DMS53 treated with DMSO at 0.1 percent for 48 hours (cell line): ENCODE results near the gene OR2G6.
"Not testable (repeated sequence)": the region's sequence is repeated elsewhere in the genome, so short reads cannot be mapped to it uniquely, and the experiment has no call there.

Experiments
- DNase-seq: peaks from one replicate; lab custom pipeline; 2025; ENCODE audit not compliant: unreplicated experiment; lab: John Stamatoyannopoulos, UW

OR2G6 gene

DNA sequence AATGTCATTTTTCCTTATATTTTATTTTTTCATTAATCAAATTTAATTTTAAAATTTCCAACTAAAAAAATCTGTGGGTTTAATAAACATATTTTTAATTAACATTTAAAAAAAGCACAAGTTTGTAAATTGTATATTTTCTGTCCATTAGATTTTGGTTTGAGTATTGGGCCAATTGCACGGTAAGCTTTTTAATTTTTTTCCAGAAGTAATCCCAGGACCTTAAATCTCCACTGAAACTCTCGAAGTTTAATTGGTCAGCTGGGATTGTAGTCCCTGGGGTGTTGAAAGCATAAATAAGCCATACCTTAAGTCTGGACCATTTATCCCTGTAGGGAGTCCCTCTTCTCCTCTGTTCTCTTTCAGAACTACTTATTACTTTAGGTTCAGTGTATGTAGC lies at the start of gene OR2G6:
Gene OR2G6, plus strand, starts transcription at position 301 of the 400 bp plus-strand sequence. CDS start 13,574 bp downstream, outside the sequence.
- not testable (repeated sequence) for DNase-seq

GRCh38 chr1:248459117-248459516 lies 48.8 kb upstream of the OR2G6 start:
- DNase-seq = not testable (repeated sequence)

- no peak for DNase-seq
These were observed 36.7 kb upstream of the OR2G6 start for GRCh38 chr1:248471154-248471553.

DNA sequence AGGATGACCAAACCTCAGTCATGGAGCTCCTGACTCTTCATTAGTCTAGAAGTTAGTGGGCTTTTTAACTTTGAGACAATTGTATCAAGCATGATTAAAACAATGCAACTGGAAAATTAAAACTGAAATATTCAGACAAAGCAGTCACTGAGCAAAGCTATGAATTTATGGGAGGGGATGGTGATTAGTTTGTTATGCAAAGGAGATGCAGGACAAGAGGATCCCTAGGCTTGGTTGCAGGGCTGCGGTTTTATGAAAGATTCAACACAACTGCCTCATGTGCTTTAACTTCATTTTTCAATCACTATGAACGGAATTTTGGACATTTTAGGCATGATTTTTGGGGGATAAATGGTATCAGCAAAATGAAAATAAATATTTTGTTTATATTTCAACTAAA lies 35.8 kb upstream of the OR2G6 start:
- not testable (repeated sequence) for DNase-seq

DNA sequence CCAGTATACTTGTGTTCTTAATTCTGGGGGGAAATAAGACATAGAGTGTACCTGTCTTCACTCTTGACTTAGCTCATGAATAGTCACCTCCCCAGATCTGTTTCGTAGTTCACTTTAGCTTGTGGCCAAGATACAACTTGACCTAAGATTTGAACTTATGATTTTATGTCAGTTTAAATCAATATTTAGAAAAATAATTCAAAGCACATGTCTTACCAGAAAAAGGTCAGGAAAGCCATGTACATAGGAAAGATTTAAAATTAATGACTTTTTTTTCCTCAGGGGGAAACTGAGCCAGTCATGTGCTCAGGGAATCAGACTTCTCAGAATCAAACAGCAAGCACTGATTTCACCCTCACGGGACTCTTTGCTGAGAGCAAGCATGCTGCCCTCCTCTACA lies 34.8 kb upstream of the OR2G6 start, which contains the start of gene OR2T3:
Gene OR2T3, plus strand, starts transcription at position 301 of the 400 bp plus-strand sequence. Its CDS starts 0 bp downstream, at position 301.
- not testable (repeated sequence) for DNase-seq

- DNase-seq = not testable (repeated sequence)
These were observed 32.2 kb upstream of the OR2G6 start for GRCh38 chr1:248475660-248476059.

DNA sequence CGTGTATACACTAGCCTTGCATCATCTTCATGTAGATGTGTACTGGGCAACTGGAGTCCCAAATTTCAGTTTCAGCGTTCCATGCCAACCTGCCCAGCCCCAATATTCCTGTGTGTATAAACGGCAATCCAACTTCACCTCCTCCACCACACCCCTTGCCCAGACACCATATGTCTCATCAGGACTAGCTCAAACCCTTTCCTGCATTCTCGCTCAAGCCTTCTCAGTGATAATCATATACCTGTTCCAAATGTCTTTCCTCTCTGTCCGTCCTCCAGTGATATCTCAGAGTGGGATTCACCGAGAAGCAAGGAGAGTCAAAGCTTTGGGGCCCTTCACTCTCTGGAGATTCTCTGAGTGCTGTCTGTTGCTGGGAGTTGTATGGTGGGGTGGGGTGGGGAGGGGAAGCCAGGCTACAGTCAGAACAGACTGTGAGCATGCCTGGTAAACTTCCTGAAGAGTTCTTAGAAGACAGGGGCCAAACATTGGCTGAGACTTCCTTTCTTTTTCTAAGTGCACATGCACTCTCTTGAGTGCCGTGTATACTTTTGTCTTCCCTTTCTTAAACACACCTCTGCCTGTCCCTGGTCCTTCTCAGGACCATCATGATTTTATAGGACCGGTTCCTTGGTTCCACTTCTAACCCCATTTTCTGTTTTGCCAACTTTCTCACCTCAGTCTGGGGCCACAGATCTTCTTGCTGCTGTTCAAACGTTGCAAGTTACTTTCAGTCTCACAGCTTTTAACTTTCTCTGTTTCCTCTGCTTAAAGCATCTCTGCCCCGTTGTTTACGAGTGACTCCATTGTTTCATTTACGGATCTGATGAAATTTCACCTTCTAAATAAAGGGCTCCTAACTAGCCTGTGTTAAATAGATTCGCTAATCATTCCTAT lies 25.9 kb upstream of the OR2G6 start:
- DNase-seq = not testable (repeated sequence)

GRCh38 chr1:248488289-248488688 lies 19.6 kb upstream of the OR2G6 start, which contains the start of gene OR2T5:
TSS of gene OR2T5 (plus strand) at chr1:248488589. CDS start at chr1:248488589, 0 bp downstream.
- DNase-seq = not testable (repeated sequence)

- DNase-seq = not testable (repeated sequence)
These were observed 11.2 kb upstream of the OR2G6 start for GRCh38 chr1:248496661-248497060.

GRCh38 chr1:248500305-248501035 lies 7.4 kb upstream of the OR2G6 start:
- DNase-seq = not testable (repeated sequence)

- not testable (repeated sequence) for DNase-seq
These were observed 2.3 kb downstream of the OR2G6 start for GRCh38 chr1:248510217-248510616.

DNA sequence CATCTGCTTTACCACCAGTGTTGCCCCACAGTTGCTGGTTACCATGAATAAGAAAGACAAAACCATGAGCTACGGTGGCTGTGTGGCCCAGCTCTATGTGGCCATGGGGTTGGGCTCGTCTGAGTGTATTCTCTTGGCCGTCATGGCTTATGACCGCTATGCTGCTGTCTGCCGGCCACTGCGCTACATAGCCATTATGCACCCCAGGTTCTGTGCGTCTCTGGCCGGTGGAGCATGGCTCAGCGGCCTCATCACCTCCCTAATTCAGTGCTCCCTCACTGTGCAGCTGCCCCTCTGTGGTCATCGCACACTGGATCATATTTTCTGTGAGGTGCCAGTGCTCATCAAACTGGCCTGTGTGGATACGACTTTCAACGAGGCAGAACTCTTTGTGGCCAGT lies 14.0 kb downstream of the OR2G6 start:
- DNase-seq = no peak

DNA sequence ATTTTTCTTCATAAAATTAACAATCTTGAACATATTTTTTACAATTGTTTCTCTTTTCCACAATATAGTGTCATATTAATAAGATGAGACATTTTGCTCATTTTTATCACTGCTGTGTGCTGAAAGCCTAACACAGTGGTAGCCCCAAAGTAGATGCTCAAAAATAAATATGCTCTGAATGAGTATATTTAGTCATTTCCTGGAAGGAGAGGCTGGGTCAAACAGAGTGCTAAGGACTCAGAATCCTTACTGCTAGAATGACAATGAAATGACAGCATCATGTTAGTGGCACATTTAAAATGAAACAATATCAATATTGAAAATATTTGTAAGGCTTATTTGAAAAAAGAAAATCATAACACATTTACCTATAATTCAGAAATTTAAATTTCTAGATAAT lies 29.6 kb downstream of the OR2G6 start:
- DNase-seq = not testable (repeated sequence)

DNA sequence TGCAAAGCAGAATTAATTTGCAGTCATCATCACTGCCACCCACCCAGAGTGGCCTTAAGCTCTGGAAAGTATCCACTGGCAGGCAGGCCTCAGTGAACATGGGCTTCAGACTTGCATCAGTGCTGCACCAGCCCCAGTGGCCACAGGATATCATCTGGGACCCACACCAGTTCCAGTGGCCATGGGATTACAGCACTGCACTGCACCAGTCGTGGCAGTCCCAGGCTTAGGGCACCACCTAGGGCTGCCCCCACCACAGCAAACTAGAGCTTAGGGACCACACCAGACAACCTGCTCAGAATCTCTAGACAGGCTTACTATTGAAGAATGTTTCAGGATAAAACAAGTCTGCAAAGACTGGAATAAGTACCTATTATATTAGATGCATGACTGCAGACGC lies 39.5 kb downstream of the OR2G6 start:
- DNase-seq = not testable (repeated sequence)

DNA sequence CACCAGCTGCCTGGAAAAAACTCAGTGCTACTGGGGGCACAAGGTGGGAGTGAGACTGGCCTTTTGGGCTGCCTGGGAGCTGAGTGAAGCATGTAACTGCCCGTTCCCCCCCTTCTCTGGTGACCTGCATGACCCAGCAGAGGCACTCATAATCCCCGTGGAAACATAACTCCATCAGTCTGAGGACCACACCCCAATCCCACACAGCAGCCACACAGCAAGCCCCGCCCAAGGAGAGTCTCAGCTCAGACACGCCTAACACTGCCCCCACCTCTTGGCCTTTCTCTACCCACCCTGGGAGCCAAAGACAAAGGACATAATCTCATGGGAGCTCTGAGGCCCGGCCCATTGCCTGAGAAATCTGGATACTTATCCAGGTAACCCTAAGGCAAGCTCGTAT lies 43.2 kb downstream of the OR2G6 start:
- not testable (repeated sequence) for DNase-seq

GRCh38 chr1:248562672-248563071 lies 54.8 kb downstream of the OR2G6 start, which contains the start of gene OR2T29:
TSS of gene OR2T29 (minus strand) at chr1:248562772. CDS start at chr1:248559491, 3,281 bp downstream.
- DNase-seq = not testable (repeated sequence)

DNA sequence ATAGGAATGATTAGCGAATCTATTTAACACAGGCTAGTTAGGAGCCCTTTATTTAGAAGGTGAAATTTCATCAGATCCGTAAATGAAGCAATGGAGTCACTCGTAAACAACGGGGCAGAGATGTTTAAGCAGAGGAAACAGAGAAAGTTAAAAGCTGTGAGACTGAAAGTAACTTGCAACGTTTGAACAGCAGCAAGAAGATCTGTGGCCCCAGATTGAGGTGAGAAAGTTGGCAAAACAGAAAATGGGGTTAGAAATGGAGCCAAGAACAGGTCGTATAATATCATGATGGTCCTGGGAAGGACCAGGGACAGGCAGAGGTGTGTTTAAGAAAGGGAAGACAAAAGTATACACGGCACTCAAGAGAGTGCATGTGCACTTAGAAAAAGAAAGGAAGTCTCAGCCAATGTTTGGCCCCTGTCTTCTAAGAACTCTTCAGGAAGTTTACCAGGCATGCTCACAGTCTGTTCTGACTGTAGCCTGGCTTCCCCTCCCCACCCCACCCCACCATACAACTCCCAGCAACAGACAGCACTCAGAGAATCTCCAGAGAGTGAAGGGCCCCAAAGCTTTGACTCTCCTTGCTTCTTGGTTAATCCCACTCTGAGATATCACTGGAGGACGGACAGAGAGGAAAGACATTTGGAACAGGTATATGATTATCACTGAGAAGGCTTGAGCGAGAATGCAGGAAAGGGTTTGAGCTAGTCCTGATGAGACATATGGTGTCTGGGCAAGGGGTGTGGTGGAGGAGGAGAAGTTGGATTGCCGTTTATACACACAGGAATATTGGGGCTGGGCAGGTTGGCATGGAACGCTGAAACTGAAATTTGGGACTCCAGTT lies 57.9 kb downstream of the OR2G6 start:
- not testable (repeated sequence) for DNase-seq

GRCh38 chr1:248569049-248569448 lies 61.2 kb downstream of the OR2G6 start:
- not testable (repeated sequence) for DNase-seq

DNA sequence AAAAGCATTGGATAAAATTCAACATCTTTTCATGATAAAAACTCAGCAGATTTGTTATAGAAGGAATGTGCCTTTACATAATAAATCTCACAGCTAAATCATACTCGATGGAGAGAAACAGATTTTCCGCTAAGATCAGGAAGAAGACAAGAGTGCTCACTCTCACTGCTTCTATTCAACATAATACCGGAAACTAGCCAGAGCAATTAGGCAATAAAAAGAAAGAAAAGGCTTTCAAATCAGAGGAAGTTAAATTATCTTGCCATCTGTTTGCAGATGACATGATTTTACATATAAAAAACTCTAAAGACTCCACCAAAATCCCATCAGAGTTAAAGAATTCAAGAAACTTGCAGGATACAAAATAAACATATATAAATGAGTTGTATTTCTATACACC lies 62.9 kb downstream of the OR2G6 start:
- DNase-seq = not testable (repeated sequence)

GRCh38 chr1:248572049-248572448 lies 64.2 kb downstream of the OR2G6 start:
- DNase-seq = not testable (repeated sequence)
